HG03045 (cell line): ENCODE measurements around the gene CFAP97D1.

Experiments
- ATAC-seq: cut with Tn5 transposase; IDR thresholded peaks from one replicate; pipeline ENCODE4 v1.9.1; 2021; ENCODE audit warnings: mild to moderate bottlenecking, moderate library complexity; ENCODE audit not compliant: unreplicated experiment

Gene CFAP97D1

GRCh38 chr17:43825567-43825966, 45.3 kb downstream of the CFAP97D1 start:
- no peak for ATAC-seq

- no peak for ATAC-seq
These were observed 46.0 kb downstream of the CFAP97D1 start for GRCh38 chr17:43826206-43826605.

- no peak for ATAC-seq
These were observed 47.4 kb downstream of the CFAP97D1 start for GRCh38 chr17:43827596-43827995.

- ATAC-seq: no peak
These were observed 49.5 kb downstream of the CFAP97D1 start for GRCh38 chr17:43829738-43830137.

- ATAC-seq: no peak
These were observed 50.4 kb downstream of the CFAP97D1 start for GRCh38 chr17:43830510-43831140.

GRCh38 chr17:43831633-43832032, 51.4 kb downstream of the CFAP97D1 start:
- no peak for ATAC-seq

GRCh38 chr17:43832168-43832975, 52.1 kb downstream of the CFAP97D1 start:
- ATAC-seq: no peak

- no peak for ATAC-seq
These were observed 53.0 kb downstream of the CFAP97D1 start, which contains the start of gene MPP3 for GRCh38 chr17:43832976-43833829. MPP3 (minus strand) TSS chr17:43833146; CDS start chr17:43831906, 1,240 bp downstream.

GRCh38 chr17:43834106-43834505, 53.9 kb downstream of the CFAP97D1 start:
- no peak for ATAC-seq
